ENCODE results near the gene MED13L. TPM values are rescaled to one million over a fixed set of nuclear protein-coding genes. Genes with fewer than 3 reads are reported as not detected.

MED13L gene
- total and polyA plus RNA-seq, 2 donors (not counting 3 experiments of a cell fraction or from before 2014, with no cell fraction given) = 27.4 to 93.6 TPM

DNA sequence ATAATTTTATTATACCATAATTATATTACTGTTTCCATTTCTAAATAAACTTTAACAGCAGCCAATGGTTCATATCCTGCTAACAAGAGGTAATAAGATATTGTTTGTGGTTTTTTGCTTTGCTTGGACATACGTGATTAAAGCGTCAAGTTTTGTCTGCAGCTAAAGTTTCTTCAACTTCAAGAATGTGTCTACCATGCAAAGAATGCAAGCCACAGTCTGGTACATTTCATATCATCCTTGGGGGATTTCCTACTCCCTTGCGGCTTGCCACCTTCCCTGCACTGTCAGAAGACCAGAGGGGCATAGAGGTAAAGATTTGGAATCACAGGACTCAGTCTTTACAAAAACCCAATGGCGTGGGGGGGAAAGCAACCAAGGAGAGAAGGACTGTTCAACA is 125.2 kb downstream of the MED13L start:
- H3K9me1 ChIP-seq (replicated peaks; ENCODE audit: control insufficient read depth, extremely low read depth, insufficient read depth, low read length) = peaks cover 3% of the 10 kb centered on the region
- no peak overlapping the region for H3K9ac ChIP-seq (replicated peaks; ENCODE audit: extremely low read depth, insufficient read depth, low read length)
- intact Hi-C loops (cut with micrococcal nuclease) (no loop called here), dilution Hi-C loops (cut with MboI; ENCODE audit: extremely low pct_ligation_motif_present, low sequenced_read_pairs) (no loop called here)
- H3K4me2 ChIP-seq (ENCODE audit: insufficient read depth, low read length) = no peak overlapping the region
- peaks cover 21% of the 10 kb centered on the region for H3K4me1 ChIP-seq (ENCODE audit: control insufficient read depth, extremely low read depth, insufficient read depth, low read length)
- FAIRE-seq = no peak
- no peaks in the 10 kb centered on the region for H3K36me3 ChIP-seq (ENCODE audit: control insufficient read depth in 2 of 2, extremely low read depth in 1 of 2, insufficient read depth in 2 of 2, low read length in 2 of 2)
- ChIA-PET CTCF (no interaction called here), POLR2A (no interaction called here)
- no TSS peak for BruUV-seq (replicated peaks)
- H4K20me1 ChIP-seq (replicated peaks; ENCODE audit: control insufficient read depth, extremely low read depth, insufficient read depth, low read length) = peaks cover 19% of the 10 kb centered on the region
- H3K79me2 ChIP-seq (ENCODE audit: control insufficient read depth, insufficient read depth, low read length) = peaks cover 65% of the 10 kb centered on the region
- H3K4me3 ChIP-seq (replicated peaks in 1 of 3; ENCODE audit: insufficient read depth in 1 of 3, low read depth in 1 of 3, low read length in 3 of 3) = no peak overlapping the region
- no peaks in the 10 kb centered on the region for H3K9me3 ChIP-seq (replicated peaks; ENCODE audit: control insufficient read depth, insufficient read depth, low read length)
- H3K27ac ChIP-seq (ENCODE audit: insufficient read depth, low read depth, low read length) = no peak overlapping the region
- H2AFZ ChIP-seq (ENCODE audit: low read depth, low read length) = no peak overlapping the region
- DNase-seq (ENCODE audit: low read depth, low spot score) = no peak
- no peaks in the 10 kb centered on the region for H3K27me3 ChIP-seq (ENCODE audit: control insufficient read depth in 2 of 2, insufficient read depth in 2 of 2, low read length in 2 of 2)
- TF ChIP-seq EZH2 (IDR thresholded peaks at IDR 0.05; ENCODE audit: borderline replicate concordance, low read depth, low read length, severe bottlenecking) (no peak), JUN (IDR thresholded peaks at IDR 0.05; ENCODE audit: borderline replicate concordance, insufficient read depth, insufficient read length, low read depth) (no peak), GATA2 (IDR thresholded peaks at IDR 0.05; ENCODE audit: insufficient read depth, insufficient read length, low read depth, low read length) (no peak), FOS (IDR thresholded peaks at IDR 0.05; ENCODE audit: borderline replicate concordance, insufficient read depth, low read length) (no peak)
- TF ChIP-seq, protein P1, sequence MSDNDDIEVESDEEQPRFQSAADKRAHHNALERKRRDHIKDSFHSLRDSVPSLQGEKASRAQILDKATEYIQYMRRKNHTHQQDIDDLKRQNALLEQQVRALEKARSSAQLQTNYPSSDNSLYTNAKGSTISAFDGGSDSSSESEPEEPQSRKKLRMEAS (IDR thresholded peaks at IDR 0.05; ENCODE audit: insufficient read depth, insufficient read length) = no peak

DNA sequence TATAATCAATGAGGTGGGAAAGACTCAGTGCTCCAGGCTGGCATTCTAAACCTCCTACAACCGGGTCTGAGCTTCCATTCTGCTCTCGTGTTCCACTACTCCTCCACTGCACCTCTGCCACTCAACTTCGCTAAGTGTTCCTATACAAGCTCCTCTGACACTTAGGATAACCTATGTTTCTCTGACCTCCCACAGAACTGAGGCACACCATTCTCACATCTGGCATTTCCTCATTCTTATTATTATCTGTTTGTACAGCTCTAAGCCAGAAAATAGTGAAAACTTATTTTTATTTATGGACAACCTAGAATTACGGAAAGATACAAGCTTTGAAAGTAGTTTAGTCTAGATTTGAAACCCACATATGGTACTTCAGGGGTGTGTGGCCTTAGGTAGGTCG is 127.0 kb downstream of the MED13L start:
- no peak for DNase-seq (ENCODE audit: low read depth, low spot score)
- Histone ChIP-seq H3K79me2 (ENCODE audit: control insufficient read depth, insufficient read depth, low read length) (peaks cover 70% of the 10 kb centered on the region), H3K4me2 (ENCODE audit: insufficient read depth, low read length) (no peak overlapping the region), H3K4me3 (replicated peaks in 1 of 3; ENCODE audit: insufficient read depth in 1 of 3, low read depth in 1 of 3, low read length in 3 of 3) (no peak overlapping the region), H3K27ac (ENCODE audit: insufficient read depth, low read depth, low read length) (no peak overlapping the region), H4K20me1 (replicated peaks; ENCODE audit: control insufficient read depth, extremely low read depth, insufficient read depth, low read length) (peaks cover 8% of the 10 kb centered on the region), H3K4me1 (ENCODE audit: control insufficient read depth, extremely low read depth, insufficient read depth, low read length) (peaks cover 21% of the 10 kb centered on the region), H3K27me3 (ENCODE audit: control insufficient read depth in 2 of 2, insufficient read depth in 2 of 2, low read length in 2 of 2) (no peaks in the 10 kb centered on the region), H3K9me3 (replicated peaks; ENCODE audit: control insufficient read depth, insufficient read depth, low read length) (no peaks in the 10 kb centered on the region), H3K36me3 (ENCODE audit: control insufficient read depth in 2 of 2, extremely low read depth in 1 of 2, insufficient read depth in 2 of 2, low read length in 2 of 2) (no peaks in the 10 kb centered on the region), H3K9me1 (replicated peaks; ENCODE audit: control insufficient read depth, extremely low read depth, insufficient read depth, low read length) (no peaks in the 10 kb centered on the region), H2AFZ (ENCODE audit: low read depth, low read length) (no peak overlapping the region), H3K9ac (replicated peaks; ENCODE audit: extremely low read depth, insufficient read depth, low read length) (no peak overlapping the region)
- POLR2A ChIA-PET = interaction anchor here (0.6 kb wide), 1 partner anchor 23 kb away, joined by 3 read pairs; no protein-coding TSS in a partner anchor
- FAIRE-seq = no peak
- dilution Hi-C loops (cut with MboI; ENCODE audit: extremely low pct_ligation_motif_present, low sequenced_read_pairs) (no loop called here), intact Hi-C loops (cut with micrococcal nuclease) (no loop called here)
- CTCF ChIA-PET = interaction anchor here (0.9 to 1.9 kb wide), 3 partner anchors 11 to 134 kb away, joined by 4 to 10 read pairs (median 6); no protein-coding TSS in a partner anchor
- no TSS peak for BruUV-seq (replicated peaks)
- no peak for TF ChIP-seq MYC (IDR thresholded peaks at IDR 0.05; ENCODE audit: low read depth, low read length)
- TF ChIP-seq JUN (IDR thresholded peaks at IDR 0.05; ENCODE audit: borderline replicate concordance, insufficient read depth, insufficient read length, low read depth) = no peak
- TF ChIP-seq, protein P1 (IDR thresholded peaks at IDR 0.05; ENCODE audit: insufficient read depth, insufficient read length) = no peak
- TF ChIP-seq POLR2AphosphoS5 (IDR thresholded peaks at IDR 0.05; ENCODE audit: insufficient read depth, low read depth, low read length) = no peak
